Psoas muscle (tissue), 8 donors: ENCODE data around the gene SGMS1. TPM values are rescaled to one million over a fixed set of nuclear protein-coding genes. Genes with fewer than 3 reads are reported as not detected.

Source experiments
- ATAC-seq, 4 donors: fragments of 200-7000 bp; cut with Tn5 transposase; one replicate each; pipeline ENCODE4 v1.9.1; 2020; ENCODE audit warnings: moderate library complexity in 3 of 4, mild to moderate bottlenecking in 2 of 4
- DNase-seq, 2 donors: peaks; one replicate each; pipeline ENCODE4 v3.0.0-alpha.2; 2020
- H3K27ac ChIP-seq: fragments of 200-600 bp; one replicate; pipeline ENCODE4 v1.8.0; 2022
- H3K27me3 ChIP-seq, 3 donors: fragments of 200-600 bp in 1 of 3; one replicate each; pipeline versions ENCODE4 v1.6.1 to v1.8.0; 2013 to 2022; ENCODE audit warnings: low read length in 2 of 3, mild to moderate bottlenecking in 2 of 3, moderate library complexity in 1 of 3; ENCODE audit not compliant: insufficient read depth in 3 of 3
- H3K36me3 ChIP-seq, 2 donors: fragments of 200-600 bp in 1 of 2; one replicate each; pipeline versions ENCODE4 v1.6.1 to v1.8.0; 2013 to 2022; ENCODE audit warnings: low read depth in 1 of 2, mild to moderate bottlenecking in 1 of 2, moderate library complexity in 1 of 2; ENCODE audit not compliant: insufficient read depth in 1 of 2
- H3K4me1 ChIP-seq: fragments of 200-600 bp; one replicate; pipeline ENCODE4 v1.8.0; 2022
- H3K4me3 ChIP-seq: fragments of 200-600 bp; one replicate; pipeline ENCODE4 v1.8.0; 2022; ENCODE audit warnings: mild to moderate bottlenecking
- H3K9me3 ChIP-seq: fragments of 200-600 bp; one replicate; pipeline ENCODE4 v1.8.0; 2022
- WGBS, 3 donors: extraction: QIAGEN DNeasy Blood & Tissue Kit; methylation state at CpG; one replicate each; pipeline versions ENCODE4 v1.1.6 to v1.1.7; 2013; 5-methylcytosine and 5-hydroxymethylcytosine counted together
- intact Hi-C, 2 donors: fragments of 100-400 bp; cut with DNase I; formaldehyde crosslinking; loops; one replicate each; pipeline versions ENCODE4 v1.11.0 to v1.14.2; 2022
- polyA plus RNA-seq, 3 donors: library from polyadenylated mRNA; stranded (reverse); fragments of 200-250 nt; gene quantifications; one replicate each; pipeline ENCODE4 v1.2.3, GENCODE V29; 2013
- total RNA-seq, 4 donors: library from RNA; stranded (reverse); fragmentation: NEBNext Ultra II Directional in 2 of 4; extraction: Animal tissue kit (Norgen Biotek cat#: 25700) in 2 of 4; gene quantifications; one replicate each; pipeline versions ENCODE4 v1.2.1 to v1.2.4, GENCODE V29; 2021 to 2023
- TF ChIP-seq, protein P1 (sequence below): fragments of 200-600 bp; IDR thresholded peaks from one replicate; pipeline ENCODE4 v1.8.0; 2022; ENCODE audit warnings: antibody characterized with exemption
- donor health status: healthy with polysubstance abuse.
- donor health status: DM: no; HTN: no; CAD: no; lungs with moderate emphysema.
- donor health status: Bipolar disorder and iron deficiency.
- donor health status: healthy.
- donor health status: DM: yes; HTN: yes; CAD: no.
- donor health status: DM: no; HTN: no; CAD: no.
- donor health status: DM: no; HTN: no; CAD: no.
- donor health status: DM: yes; HTN: yes; CAD: no.

SGMS1 gene
- total and polyA plus RNA-seq, 7 donors: 6.2 to 16.7 (median 11.3) TPM

DNA sequence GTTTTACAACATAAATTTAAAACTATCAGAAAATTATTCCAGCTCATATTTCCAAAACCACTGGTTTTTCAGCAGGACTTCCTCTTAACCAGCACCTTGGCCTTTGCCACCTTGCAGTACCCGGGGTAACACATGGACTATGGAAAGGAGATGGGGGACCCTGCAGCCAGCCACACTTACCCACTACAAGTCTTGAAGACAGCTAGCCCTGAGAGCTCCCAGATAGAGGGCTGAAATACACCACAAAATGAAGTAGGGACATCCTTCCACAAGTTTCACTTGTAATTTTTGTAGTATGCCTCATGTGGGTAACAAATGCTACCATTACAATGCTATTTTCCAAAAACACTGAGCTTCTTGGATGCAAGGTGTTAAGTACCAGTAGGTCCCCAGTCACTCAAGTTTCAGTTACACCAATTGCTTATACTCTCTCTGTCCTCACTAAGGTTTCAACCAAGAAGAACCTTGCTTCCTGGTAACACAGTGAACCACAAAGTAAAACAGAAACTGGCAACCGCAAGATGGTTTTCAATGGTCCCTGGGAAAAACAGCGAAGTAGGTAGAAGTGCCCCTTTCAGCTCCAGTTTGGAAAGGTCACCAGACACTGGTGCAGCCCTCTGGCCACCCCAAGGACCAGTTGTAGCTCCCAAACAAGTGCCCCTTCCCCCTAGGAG, 110.9 kb downstream of the SGMS1 start:
- intact Hi-C loops: loop anchor here in 1 of 2 donors (5.0 kb wide), 1 partner anchor 56 kb away; no protein-coding TSS in a partner anchor
- H3K4me1 ChIP-seq: peaks cover 32% of the 10 kb centered on the region
- H3K27ac ChIP-seq: no peak overlapping the region
- ATAC-seq: no peak
- DNase-seq: no peak
- no peaks in the 10 kb centered on the region for H3K27me3 ChIP-seq
- H3K4me3 ChIP-seq: no peak overlapping the region
- H3K36me3 ChIP-seq: no peaks in the 10 kb centered on the region
- 95 to 97% (median 97%) methylated on average over 3 of the region's 3 CpGs for WGBS, 3 donors
- TF ChIP-seq, protein P1, sequence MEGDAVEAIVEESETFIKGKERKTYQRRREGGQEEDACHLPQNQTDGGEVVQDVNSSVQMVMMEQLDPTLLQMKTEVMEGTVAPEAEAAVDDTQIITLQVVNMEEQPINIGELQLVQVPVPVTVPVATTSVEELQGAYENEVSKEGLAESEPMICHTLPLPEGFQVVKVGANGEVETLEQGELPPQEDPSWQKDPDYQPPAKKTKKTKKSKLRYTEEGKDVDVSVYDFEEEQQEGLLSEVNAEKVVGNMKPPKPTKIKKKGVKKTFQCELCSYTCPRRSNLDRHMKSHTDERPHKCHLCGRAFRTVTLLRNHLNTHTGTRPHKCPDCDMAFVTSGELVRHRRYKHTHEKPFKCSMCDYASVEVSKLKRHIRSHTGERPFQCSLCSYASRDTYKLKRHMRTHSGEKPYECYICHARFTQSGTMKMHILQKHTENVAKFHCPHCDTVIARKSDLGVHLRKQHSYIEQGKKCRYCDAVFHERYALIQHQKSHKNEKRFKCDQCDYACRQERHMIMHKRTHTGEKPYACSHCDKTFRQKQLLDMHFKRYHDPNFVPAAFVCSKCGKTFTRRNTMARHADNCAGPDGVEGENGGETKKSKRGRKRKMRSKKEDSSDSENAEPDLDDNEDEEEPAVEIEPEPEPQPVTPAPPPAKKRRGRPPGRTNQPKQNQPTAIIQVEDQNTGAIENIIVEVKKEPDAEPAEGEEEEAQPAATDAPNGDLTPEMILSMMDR: no peak
- H3K9me3 ChIP-seq: no peaks in the 10 kb centered on the region

DNA sequence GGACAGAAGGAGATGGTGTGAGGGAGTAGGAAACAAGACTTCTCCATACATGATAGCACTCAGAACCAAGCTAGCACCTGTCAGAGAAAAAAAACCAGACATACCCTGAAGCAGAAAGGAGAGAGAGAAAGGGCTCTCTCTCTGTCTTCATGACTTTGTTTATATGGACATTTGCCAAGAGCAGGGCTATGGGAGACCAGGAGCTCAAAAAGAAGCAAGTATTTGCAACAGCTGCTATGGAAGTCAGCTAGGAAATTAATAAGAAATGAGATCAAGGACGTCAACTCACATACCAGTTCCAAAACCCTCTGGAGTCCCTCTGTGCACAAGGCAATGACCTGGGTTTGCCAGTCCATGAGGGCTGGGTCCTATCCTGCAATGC, 111.6 kb downstream of the SGMS1 start:
- H3K4me3 ChIP-seq: no peak overlapping the region
- intact Hi-C loops: loop anchor here in 1 of 2 donors (5.0 kb wide), 1 partner anchor 55 kb away; no protein-coding TSS in a partner anchor
- TF ChIP-seq, protein P1: no peak
- no peak overlapping the region for H3K27ac ChIP-seq
- ATAC-seq: no peak
- WGBS, 3 donors: 25 to 56% (median 35%) methylated on average over 1 of the region's 1 CpG
- peaks cover 39% of the 10 kb centered on the region for H3K4me1 ChIP-seq
- no peaks in the 10 kb centered on the region for H3K27me3 ChIP-seq
- no peak for DNase-seq
- H3K9me3 ChIP-seq: no peaks in the 10 kb centered on the region
- H3K36me3 ChIP-seq: no peaks in the 10 kb centered on the region

DNA sequence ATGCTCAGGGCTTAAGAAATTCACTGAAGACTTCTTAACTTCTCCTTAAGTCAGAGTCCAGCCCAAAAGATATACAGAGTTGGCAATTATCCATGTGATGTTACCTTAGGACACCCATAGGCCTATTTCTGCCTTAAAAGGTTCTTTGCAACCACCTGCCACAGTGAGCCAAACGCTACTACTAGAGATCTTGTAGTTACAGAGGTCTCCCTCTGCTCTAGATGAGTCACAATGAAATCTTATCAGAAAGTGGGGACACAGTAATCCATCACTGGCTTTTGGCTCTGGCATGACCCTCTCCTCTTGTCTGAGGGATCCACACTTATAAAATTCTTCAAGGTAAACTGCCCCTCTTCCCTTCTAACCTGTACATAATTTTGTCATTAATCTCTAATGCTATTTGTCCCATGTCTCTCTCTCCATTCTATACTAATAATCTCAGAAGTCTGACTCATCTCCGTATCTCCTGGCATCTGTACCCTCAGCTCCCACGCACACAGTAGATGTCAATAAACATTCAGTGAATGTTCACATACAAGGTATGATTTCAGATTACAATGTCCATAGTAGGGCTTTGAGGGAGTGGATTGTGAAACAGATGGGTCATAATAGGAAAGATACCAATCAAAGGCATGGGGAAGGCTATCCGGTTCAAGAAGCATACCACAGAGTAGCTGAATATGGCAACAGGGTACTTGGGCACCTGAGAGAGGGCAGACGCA, 112.1 kb downstream of the SGMS1 start:
- TF ChIP-seq, protein P1: no peak
- H3K36me3 ChIP-seq: no peaks in the 10 kb centered on the region
- H3K27ac ChIP-seq: no peak overlapping the region
- DNase-seq: no peak
- no peaks in the 10 kb centered on the region for H3K9me3 ChIP-seq
- peak in 1 of 4 donors; percentile 26 for ATAC-seq
- no peaks in the 10 kb centered on the region for H3K27me3 ChIP-seq
- intact Hi-C loops: loop anchor here in 1 of 2 donors (5.0 kb wide), 1 partner anchor 54 kb away; no protein-coding TSS in a partner anchor
- 85 to 91% (median 85%) methylated on average over 5 of the region's 5 CpGs for WGBS, 3 donors
- H3K4me1 ChIP-seq: peaks cover 38% of the 10 kb centered on the region
- H3K4me3 ChIP-seq: no peak overlapping the region

DNA sequence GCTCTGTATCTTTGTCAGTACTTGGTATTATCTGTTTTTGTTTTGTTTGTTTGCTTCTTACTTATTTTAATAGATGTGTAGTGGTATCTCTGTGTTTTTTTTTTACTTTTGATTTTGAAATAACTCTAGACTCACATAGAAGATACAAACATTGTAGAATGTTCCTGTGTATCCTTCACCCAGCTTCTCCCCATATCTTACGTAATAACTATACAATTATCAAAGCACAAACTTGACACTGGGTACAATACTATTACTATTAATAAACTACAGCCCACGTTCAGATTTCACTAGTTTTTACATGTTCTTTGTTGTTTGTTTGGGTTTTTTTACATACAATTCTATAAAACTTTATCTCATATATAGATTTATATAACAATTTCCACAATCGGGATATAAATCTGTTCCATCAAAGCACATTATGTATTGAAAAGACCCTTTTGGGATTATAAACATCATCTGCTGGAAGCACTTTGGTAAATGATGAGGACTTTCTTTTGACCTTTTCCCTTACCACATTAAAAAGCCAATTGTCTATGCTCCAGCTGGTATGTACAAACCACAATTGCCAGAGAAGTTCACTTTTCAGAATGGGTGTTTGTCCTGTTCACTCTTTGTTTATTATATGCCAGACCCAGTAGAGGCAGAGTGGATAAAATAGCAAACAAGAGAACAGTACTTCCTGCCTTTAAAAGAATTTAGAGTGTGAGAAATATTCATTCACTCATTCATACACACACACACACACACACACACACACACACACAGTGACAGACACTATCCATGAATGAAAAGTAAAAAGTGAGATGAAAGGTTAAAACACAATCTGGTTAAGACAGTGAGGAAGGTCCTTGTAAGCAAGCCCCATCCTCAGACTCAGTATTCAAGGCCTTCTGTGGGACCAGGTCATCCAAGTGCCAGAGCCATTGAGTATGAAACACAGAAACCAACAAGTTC, 113.0 kb downstream of the SGMS1 start:
- H3K4me1 ChIP-seq: peaks cover 34% of the 10 kb centered on the region
- no peaks in the 10 kb centered on the region for H3K27me3 ChIP-seq
- TF ChIP-seq, protein P1: no peak
- intact Hi-C loops: loop anchor here in 1 of 2 donors (5.0 kb wide), 1 partner anchor 53 kb away; no protein-coding TSS in a partner anchor
- DNase-seq (no peak), ATAC-seq (no peak)
- H3K27ac ChIP-seq: no peak overlapping the region
- H3K9me3 ChIP-seq: no peaks in the 10 kb centered on the region
- H3K36me3 ChIP-seq: no peaks in the 10 kb centered on the region
- no peak overlapping the region for H3K4me3 ChIP-seq
- WGBS, 3 donors: 80 to 82% (median 82%) methylated on average over 3 of the region's 3 CpGs
